ENCODE data around the gene C18orf32. TPM values are rescaled to one million over a fixed set of nuclear protein-coding genes. Genes with fewer than 3 reads are reported as not detected.
"Not testable (repeated sequence)": the region's sequence is repeated elsewhere in the genome, so short reads cannot be mapped to it uniquely, and the experiment has no call there.

The C18orf32 gene
- total and polyA plus RNA-seq, 10 donors, result 33.3 to 66.7 (median 41.1) TPM

DNA sequence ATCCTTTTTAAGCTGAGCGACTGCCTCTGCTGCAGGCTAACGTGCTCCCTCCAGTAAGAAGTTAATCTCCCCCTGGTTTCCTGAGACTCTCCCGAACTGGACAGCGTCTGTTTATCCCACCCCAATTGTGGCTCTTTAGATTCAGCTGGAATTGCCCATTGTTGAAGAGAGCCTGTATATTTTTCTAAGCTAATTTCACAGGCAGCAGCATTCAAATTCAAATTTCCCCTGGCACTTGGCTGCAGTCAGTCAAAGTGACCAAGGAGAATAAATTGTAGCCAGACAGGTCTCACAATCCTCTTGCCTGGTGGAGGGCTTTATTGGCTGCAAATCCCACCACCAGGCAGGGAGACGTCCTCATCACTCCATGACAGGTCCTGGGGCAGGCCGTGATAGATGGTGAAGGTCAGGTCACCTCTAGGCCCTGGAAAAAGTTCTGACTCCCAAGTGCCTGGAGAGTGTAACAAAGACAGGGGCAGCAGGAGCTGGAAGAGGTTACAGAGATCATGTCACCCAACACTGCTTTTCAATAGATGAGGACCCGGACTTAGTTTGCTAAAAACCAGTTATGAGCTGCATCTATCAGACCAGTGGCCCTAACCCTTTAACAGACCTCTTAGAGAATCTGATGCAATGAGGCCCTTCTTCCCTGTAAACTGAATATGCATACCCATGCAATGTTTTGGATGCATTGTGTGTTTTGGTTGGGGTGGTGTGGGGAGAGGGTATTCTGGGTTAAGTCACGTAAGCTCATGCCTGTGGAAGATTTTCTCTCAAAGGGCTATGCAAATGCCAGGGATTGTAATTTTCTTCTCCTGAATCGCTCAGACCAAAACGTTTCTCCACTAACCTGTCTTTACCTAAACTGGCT is 32.3 kb upstream of the C18orf32 start:
- DNase-seq, result peak; percentile 17
- no peak overlapping the region for H3K27ac ChIP-seq
- no peaks in the 10 kb centered on the region for H3K9me3 ChIP-seq
- no peaks in the 10 kb centered on the region for H3K27me3 ChIP-seq (replicated peaks in 1 of 7)
- 79 to 91% (median 85%) methylated on average over 9 to 10 of the region's 10 CpGs for WGBS, 5 donors
- intact Hi-C loops (cut with DNase I; ENCODE audit: low total_unique reads), result no loop called here
- H3K4me3 ChIP-seq, result no peak overlapping the region
- no peaks in the 10 kb centered on the region for H3K4me1 ChIP-seq
- TF ChIP-seq, protein P1, sequence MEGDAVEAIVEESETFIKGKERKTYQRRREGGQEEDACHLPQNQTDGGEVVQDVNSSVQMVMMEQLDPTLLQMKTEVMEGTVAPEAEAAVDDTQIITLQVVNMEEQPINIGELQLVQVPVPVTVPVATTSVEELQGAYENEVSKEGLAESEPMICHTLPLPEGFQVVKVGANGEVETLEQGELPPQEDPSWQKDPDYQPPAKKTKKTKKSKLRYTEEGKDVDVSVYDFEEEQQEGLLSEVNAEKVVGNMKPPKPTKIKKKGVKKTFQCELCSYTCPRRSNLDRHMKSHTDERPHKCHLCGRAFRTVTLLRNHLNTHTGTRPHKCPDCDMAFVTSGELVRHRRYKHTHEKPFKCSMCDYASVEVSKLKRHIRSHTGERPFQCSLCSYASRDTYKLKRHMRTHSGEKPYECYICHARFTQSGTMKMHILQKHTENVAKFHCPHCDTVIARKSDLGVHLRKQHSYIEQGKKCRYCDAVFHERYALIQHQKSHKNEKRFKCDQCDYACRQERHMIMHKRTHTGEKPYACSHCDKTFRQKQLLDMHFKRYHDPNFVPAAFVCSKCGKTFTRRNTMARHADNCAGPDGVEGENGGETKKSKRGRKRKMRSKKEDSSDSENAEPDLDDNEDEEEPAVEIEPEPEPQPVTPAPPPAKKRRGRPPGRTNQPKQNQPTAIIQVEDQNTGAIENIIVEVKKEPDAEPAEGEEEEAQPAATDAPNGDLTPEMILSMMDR (IDR thresholded peaks at IDR 0.05 in 8 of 11, conservative IDR thresholded peaks at IDR 0.05 in 3 of 11), result no peak
- H3K36me3 ChIP-seq, result no peaks in the 10 kb centered on the region

DNA sequence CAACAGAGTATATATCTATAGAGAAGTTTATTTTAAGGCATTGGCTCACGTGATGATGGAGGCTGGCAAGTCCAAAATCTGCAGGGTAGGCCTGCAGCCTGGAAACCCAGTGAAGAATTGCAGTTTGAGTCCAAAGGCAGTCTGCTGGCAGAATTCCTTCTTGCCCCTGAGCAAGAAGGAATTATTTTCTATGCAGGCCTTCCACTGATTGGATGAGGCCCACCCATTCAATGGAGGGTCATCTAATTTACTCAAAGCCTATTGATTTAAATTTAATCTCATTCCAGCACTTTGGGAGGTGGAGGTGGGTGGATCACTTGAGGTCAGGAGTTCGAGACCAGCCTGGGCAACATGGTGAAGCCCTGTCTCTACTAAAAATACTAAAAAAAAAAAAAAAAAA is 30.4 kb upstream of the C18orf32 start:
- TF ChIP-seq, protein P1 (IDR thresholded peaks at IDR 0.05 in 8 of 11, conservative IDR thresholded peaks at IDR 0.05 in 3 of 11), result no peak
- TF ChIP-seq POLR2A (IDR thresholded peaks at IDR 0.05) (no peak), POLR2AphosphoS5 (IDR thresholded peaks at IDR 0.05) (no peak)
- Histone ChIP-seq H3K36me3 (no peaks in the 10 kb centered on the region), H3K4me1 (no peaks in the 10 kb centered on the region), H3K27ac (no peak overlapping the region), H3K27me3 (replicated peaks in 1 of 7) (no peaks in the 10 kb centered on the region), H3K4me3 (no peak overlapping the region), H3K9me3 (no peaks in the 10 kb centered on the region)
- DNase-seq, result no peak
- WGBS, 5 donors, result 63 to 95% (median 77%) methylated on average over 2 of the region's 2 CpGs
- intact Hi-C loops (cut with DNase I; ENCODE audit: low total_unique reads), result no loop called here

DNA sequence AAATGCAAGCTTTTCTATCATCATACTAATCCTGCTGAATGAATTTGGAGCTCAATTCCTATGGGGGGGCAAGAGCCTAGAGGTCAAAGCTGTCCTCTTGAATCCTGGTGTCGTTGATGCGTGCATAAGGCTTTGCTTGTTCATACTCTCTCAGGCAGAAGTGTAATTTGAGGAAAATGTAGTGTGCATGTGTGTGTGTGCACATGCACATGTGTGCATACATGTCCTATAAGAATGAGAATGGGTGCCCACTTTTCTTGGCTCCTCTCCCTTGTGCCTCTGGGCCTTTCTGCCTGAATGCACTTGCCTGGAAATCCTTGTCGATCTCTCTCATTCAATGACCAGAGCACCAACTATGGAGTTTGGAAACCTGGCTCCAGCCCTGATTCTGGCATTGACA is 28.5 kb upstream of the C18orf32 start:
- H3K27ac ChIP-seq, result no peak overlapping the region
- TF ChIP-seq, protein P1 (IDR thresholded peaks at IDR 0.05 in 8 of 11, conservative IDR thresholded peaks at IDR 0.05 in 3 of 11), result no peak
- no peak for TF ChIP-seq POLR2AphosphoS5 (IDR thresholded peaks at IDR 0.05)
- TF ChIP-seq POLR2A (IDR thresholded peaks at IDR 0.05), result no peak
- H3K9me3 ChIP-seq, result no peaks in the 10 kb centered on the region
- DNase-seq, result no peak
- no peaks in the 10 kb centered on the region for H3K27me3 ChIP-seq (replicated peaks in 1 of 7)
- WGBS, 5 donors, result 85 to 95% (median 92%) methylated on average over 3 of the region's 3 CpGs
- no peak overlapping the region for H3K4me3 ChIP-seq
- intact Hi-C loops (cut with DNase I; ENCODE audit: low total_unique reads), result no loop called here
- peaks cover 0 to 3% (median 0%) of the 10 kb centered on the region in 6 donors for H3K4me1 ChIP-seq
- no peaks in the 10 kb centered on the region for H3K36me3 ChIP-seq

DNA sequence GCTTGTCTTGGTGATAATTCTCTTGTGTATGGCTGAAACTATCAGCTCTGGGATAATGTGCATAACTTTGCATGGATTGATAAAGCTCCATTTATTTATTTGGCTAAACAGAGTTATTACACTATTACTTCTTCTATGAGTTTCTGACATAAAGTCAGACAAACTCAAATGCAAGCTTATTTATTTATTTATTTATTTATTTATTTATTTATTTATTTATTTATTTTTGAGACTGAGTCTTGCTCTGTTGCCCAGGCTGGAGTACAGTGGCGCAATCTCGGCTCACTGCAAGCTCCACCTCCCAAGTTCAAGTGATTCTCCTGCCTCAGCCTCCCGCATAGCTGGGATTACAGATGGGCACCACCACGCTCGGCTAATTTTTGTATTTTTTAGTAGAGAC is 28.0 kb upstream of the C18orf32 start:
- WGBS, 5 donors, result 75 to 96% (median 78%) methylated on average over 5 of the region's 5 CpGs
- DNase-seq; H3K4me1 ChIP-seq; H3K27ac ChIP-seq; H3K36me3 ChIP-seq; H3K27me3 ChIP-seq (replicated peaks in 1 of 7); H3K9me3 ChIP-seq; intact Hi-C loops (cut with DNase I; ENCODE audit: low total_unique reads); H3K4me3 ChIP-seq: not testable (repeated sequence)
